MM.1S (cell line): ENCODE results near the gene CAMK2G.

Experiments used
- DNase-seq: peaks from one replicate; pipeline ENCODE4 v3.0.0-alpha.2; 2015
- H2AFZ ChIP-seq: fragments of 300-600 bp; sonication (generic); 2 replicates; pipeline ENCODE4 v1.6.0; 2016; ENCODE audit warnings: antibody characterized with exemption, low read length
- H3F3A ChIP-seq: fragments of 300-600 bp; sonication (generic); 2 replicates; pipeline ENCODE4 v1.6.1; 2016; ENCODE audit warnings: mild to moderate bottlenecking, antibody characterized with exemption, low read length, moderate library complexity, mixed read lengths; ENCODE audit not compliant: insufficient read depth
- H3K27ac ChIP-seq: fragments of 300-600 bp; sonication (generic); 2 replicates; pipeline ENCODE4 v1.5.1; 2016; ENCODE audit warnings: mild to moderate bottlenecking, low read length
- H3K27me3 ChIP-seq: fragments of 300-600 bp; sonication (generic); replicated peaks from 2 replicates; pipeline ENCODE4 v1.6.0; 2016; ENCODE audit warnings: low read length; ENCODE audit not compliant: insufficient read depth
- H3K36me3 ChIP-seq: fragments of 300-600 bp; sonication (generic); replicated peaks from 2 replicates; pipeline ENCODE4 v1.6.1; 2016; ENCODE audit warnings: mild to moderate bottlenecking, low read length, mixed read lengths; ENCODE audit not compliant: insufficient read depth
- H3K4me1 ChIP-seq: fragments of 300-600 bp; sonication (generic); 2 replicates; pipeline ENCODE4 v1.6.1; 2016; ENCODE audit warnings: low read length, mixed read lengths
- H3K4me2 ChIP-seq: fragments of 300-600 bp; sonication (generic); 2 replicates; pipeline ENCODE4 v1.6.0; 2016; ENCODE audit warnings: low read depth, low read length
- H3K4me3 ChIP-seq: fragments of 300-600 bp; sonication (generic); 2 replicates; pipeline ENCODE4 v1.5.1; 2016; ENCODE audit warnings: low read length, mixed read lengths
- H3K79me2 ChIP-seq: fragments of 300-600 bp; sonication (generic); 2 replicates; pipeline ENCODE4 v1.6.1; 2016; ENCODE audit warnings: mixed run types, low read length, mixed read lengths
- H3K9ac ChIP-seq: fragments of 300-600 bp; sonication (generic); 2 replicates; pipeline ENCODE4 v1.6.1; 2016; ENCODE audit warnings: low read length, mixed read lengths
- H3K9me2 ChIP-seq: fragments of 300-600 bp; sonication (generic); replicated peaks from 2 replicates; pipeline ENCODE4 v1.6.1; 2016; ENCODE audit warnings: mild to moderate bottlenecking, low read length, mixed read lengths; ENCODE audit not compliant: insufficient read depth
- H3K9me3 ChIP-seq: fragments of 300-600 bp; sonication (generic); replicated peaks from 2 replicates; pipeline ENCODE4 v1.6.1; 2016; ENCODE audit warnings: mild to moderate bottlenecking, low read length, mixed read lengths; ENCODE audit not compliant: insufficient read depth
- H4K20me1 ChIP-seq: fragments of 300-600 bp; sonication (generic); 2 replicates; pipeline ENCODE4 v1.6.1; 2016; ENCODE audit warnings: mild to moderate bottlenecking, low read length, moderate library complexity, mixed read lengths; ENCODE audit not compliant: insufficient read depth
- EZH2 ChIP-seq: fragments of 300-600 bp; sonication (generic); optimal IDR thresholded peaks from 2 replicates; pipeline ENCODE3; 2017; ENCODE audit warnings: low read depth, mild to moderate bottlenecking, antibody characterized with exemption, low read length, mixed read lengths
- EZH2phosphoT487 ChIP-seq: fragments of 300-600 bp; sonication (generic); IDR thresholded peaks from 2 replicates; pipeline ENCODE4 v1.6.1; 2018; ENCODE audit warnings: antibody characterized with exemption, low read length
- TF ChIP-seq, protein P1 (sequence below): fragments of 300-600 bp; sonication (generic); IDR thresholded peaks from 2 replicates; pipeline ENCODE4 v1.5.1; 2016; ENCODE audit warnings: antibody characterized with exemption, low read length, mixed read lengths

Gene CAMK2G

GRCh38 chr10:73814276-73814895, 60.0 kb downstream of the CAMK2G start:
- Histone ChIP-seq H3K9me2 (no peaks in the 10 kb centered on the region), H3K4me2 (no peak overlapping the region), H3K4me1 (no peaks in the 10 kb centered on the region), H2AFZ (no peak overlapping the region), H3K4me3 (no peak overlapping the region), H4K20me1 (no peaks in the 10 kb centered on the region), H3F3A (peaks cover 14% of the 10 kb centered on the region), H3K36me3 (no peaks in the 10 kb centered on the region), H3K9ac (no peak overlapping the region), H3K27me3 (no peaks in the 10 kb centered on the region), H3K79me2 (peaks cover 9% of the 10 kb centered on the region), H3K27ac (no peak overlapping the region), H3K9me3 (no peaks in the 10 kb centered on the region)
- no peak for DNase-seq
- TF ChIP-seq, protein P1, sequence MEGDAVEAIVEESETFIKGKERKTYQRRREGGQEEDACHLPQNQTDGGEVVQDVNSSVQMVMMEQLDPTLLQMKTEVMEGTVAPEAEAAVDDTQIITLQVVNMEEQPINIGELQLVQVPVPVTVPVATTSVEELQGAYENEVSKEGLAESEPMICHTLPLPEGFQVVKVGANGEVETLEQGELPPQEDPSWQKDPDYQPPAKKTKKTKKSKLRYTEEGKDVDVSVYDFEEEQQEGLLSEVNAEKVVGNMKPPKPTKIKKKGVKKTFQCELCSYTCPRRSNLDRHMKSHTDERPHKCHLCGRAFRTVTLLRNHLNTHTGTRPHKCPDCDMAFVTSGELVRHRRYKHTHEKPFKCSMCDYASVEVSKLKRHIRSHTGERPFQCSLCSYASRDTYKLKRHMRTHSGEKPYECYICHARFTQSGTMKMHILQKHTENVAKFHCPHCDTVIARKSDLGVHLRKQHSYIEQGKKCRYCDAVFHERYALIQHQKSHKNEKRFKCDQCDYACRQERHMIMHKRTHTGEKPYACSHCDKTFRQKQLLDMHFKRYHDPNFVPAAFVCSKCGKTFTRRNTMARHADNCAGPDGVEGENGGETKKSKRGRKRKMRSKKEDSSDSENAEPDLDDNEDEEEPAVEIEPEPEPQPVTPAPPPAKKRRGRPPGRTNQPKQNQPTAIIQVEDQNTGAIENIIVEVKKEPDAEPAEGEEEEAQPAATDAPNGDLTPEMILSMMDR: no peak
- TF ChIP-seq EZH2phosphoT487 (no peak), EZH2 (no peak)

- Histone ChIP-seq H3K9ac (no peak overlapping the region), H4K20me1 (no peaks in the 10 kb centered on the region), H3K27me3 (no peaks in the 10 kb centered on the region), H3K4me3 (no peak overlapping the region), H3K9me2 (no peaks in the 10 kb centered on the region), H3K27ac (no peak overlapping the region), H3K79me2 (peaks cover 9% of the 10 kb centered on the region), H3K36me3 (no peaks in the 10 kb centered on the region), H3F3A (peaks cover 14% of the 10 kb centered on the region), H3K4me2 (no peak overlapping the region), H3K9me3 (no peaks in the 10 kb centered on the region), H3K4me1 (no peaks in the 10 kb centered on the region), H2AFZ (no peak overlapping the region)
- TF ChIP-seq, protein P1: no peak
- TF ChIP-seq EZH2phosphoT487 (no peak), EZH2 (no peak)
- DNase-seq: no peak
Observed at GRCh38 chr10:73813333-73813732, 61.0 kb downstream of the CAMK2G start.

- Histone ChIP-seq H3K4me1 (no peaks in the 10 kb centered on the region), H4K20me1 (no peaks in the 10 kb centered on the region), H3K27me3 (no peaks in the 10 kb centered on the region), H3K36me3 (no peaks in the 10 kb centered on the region), H2AFZ (no peak overlapping the region), H3K9me2 (no peaks in the 10 kb centered on the region), H3K27ac (no peak overlapping the region), H3K79me2 (peaks cover 9% of the 10 kb centered on the region), H3F3A (peaks cover 14% of the 10 kb centered on the region), H3K4me2 (peak overlapping the region; percentile 38; the same call in 1 of the 2 replicates), H3K4me3 (no peak overlapping the region), H3K9me3 (no peaks in the 10 kb centered on the region), H3K9ac (no peak overlapping the region)
- TF ChIP-seq EZH2 (no peak), EZH2phosphoT487 (no peak)
- TF ChIP-seq, protein P1: no peak
- no peak for DNase-seq
Observed at GRCh38 chr10:73812657-73813056, 61.7 kb downstream of the CAMK2G start.
